ENCODE results near the gene RDX.

The RDX gene

GRCh38 chr11:110185599-110185998 is 110.8 kb downstream of the RDX start:
- no peaks in the 10 kb centered on the region for H3K36me3 ChIP-seq
- no peak for DNase-seq
- H3K9me3 ChIP-seq = 0 out of 2 replicates have a peak, but pooled peaks cover 3% of the 10 kb centered on the region
- no peak overlapping the region for H3K4me3 ChIP-seq (ENCODE audit: low read depth, low read length)
- H3K4me1 ChIP-seq = no peaks in the 10 kb centered on the region
- H3K27me3 ChIP-seq = no peaks in the 10 kb centered on the region
- no peak for TF ChIP-seq CTCF (IDR thresholded peaks at IDR 0.05; ENCODE audit: low read depth, low read length)

GRCh38 chr11:110185121-110185591 is 111.3 kb downstream of the RDX start:
- Histone ChIP-seq H3K4me3 (ENCODE audit: low read depth, low read length) (no peak overlapping the region), H3K36me3 (no peaks in the 10 kb centered on the region), H3K9me3 (0 out of 2 replicates have a peak, but pooled peaks cover 3% of the 10 kb centered on the region), H3K4me1 (no peaks in the 10 kb centered on the region), H3K27me3 (no peaks in the 10 kb centered on the region)
- no peak for DNase-seq
- no peak for TF ChIP-seq CTCF (IDR thresholded peaks at IDR 0.05; ENCODE audit: low read depth, low read length)

- Histone ChIP-seq H3K4me1 (no peaks in the 10 kb centered on the region), H3K9me3 (0 out of 2 replicates have a peak, but pooled peaks cover 3% of the 10 kb centered on the region), H3K36me3 (no peaks in the 10 kb centered on the region), H3K4me3 (ENCODE audit: low read depth, low read length) (no peak overlapping the region), H3K27me3 (no peaks in the 10 kb centered on the region)
- TF ChIP-seq CTCF (IDR thresholded peaks at IDR 0.05; ENCODE audit: low read depth, low read length) = no peak
- no peak for DNase-seq
These were observed 112.0 kb downstream of the RDX start for GRCh38 chr11:110184456-110184855.

GRCh38 chr11:110182886-110183285 is 113.5 kb downstream of the RDX start:
- Histone ChIP-seq H3K36me3 (no peaks in the 10 kb centered on the region), H3K27me3 (no peaks in the 10 kb centered on the region), H3K4me3 (ENCODE audit: low read depth, low read length) (no peak overlapping the region), H3K4me1 (no peaks in the 10 kb centered on the region), H3K9me3 (0 out of 2 replicates have a peak, but pooled peaks cover 3% of the 10 kb centered on the region)
- no peak for DNase-seq
- TF ChIP-seq CTCF (IDR thresholded peaks at IDR 0.05; ENCODE audit: low read depth, low read length) = no peak

- Histone ChIP-seq H3K4me1 (no peaks in the 10 kb centered on the region), H3K9me3 (no peaks in the 10 kb centered on the region), H3K4me3 (ENCODE audit: low read depth, low read length) (no peak overlapping the region), H3K36me3 (no peaks in the 10 kb centered on the region), H3K27me3 (no peaks in the 10 kb centered on the region)
- no peak for DNase-seq
- TF ChIP-seq CTCF (IDR thresholded peaks at IDR 0.05; ENCODE audit: low read depth, low read length) = no peak
These were observed 117.3 kb downstream of the RDX start for GRCh38 chr11:110179064-110179463.

GRCh38 chr11:110177086-110177456 is 119.3 kb downstream of the RDX start:
- no peak for DNase-seq
- no peak for TF ChIP-seq CTCF (IDR thresholded peaks at IDR 0.05; ENCODE audit: low read depth, low read length)
- H3K27me3 ChIP-seq = no peaks in the 10 kb centered on the region
- H3K9me3 ChIP-seq = no peaks in the 10 kb centered on the region
- H3K36me3 ChIP-seq = no peaks in the 10 kb centered on the region
- no peak overlapping the region for H3K4me3 ChIP-seq (ENCODE audit: low read depth, low read length)
- H3K4me1 ChIP-seq = no peaks in the 10 kb centered on the region

Data from BE2C (cell line).